AG04450 (cell line): ENCODE data around the gene DCAF7. TPM values are rescaled to one million over a fixed set of nuclear protein-coding genes. Genes with fewer than 3 reads are reported as not detected.

ENCODE experiments used
- CTCF ChIA-PET: fragments of 300-600, 350-600 bp; formaldehyde crosslinking; extraction: SDS; loops from one replicate; lab custom pipeline; 2022; ENCODE audit warnings: antibody characterized with exemption, inconsistent platforms; lab: Charles Lee
- POLR2A ChIA-PET: fragments of 350-600 bp; formaldehyde crosslinking; extraction: SDS; loops from one replicate; lab custom pipeline; 2021; ENCODE audit warnings: antibody characterized with exemption, inconsistent platforms; lab: Yijun Ruan, JAX
- DNase-seq: peaks from one replicate; pipeline ENCODE4 v3.0.0-alpha.2; 2011; ENCODE audit warnings: low read depth, low spot score
- H3K27ac ChIP-seq: one replicate; pipeline ENCODE4 v1.5.1; 2012; ENCODE audit warnings: low read depth, low read length, control low read depth
- H3K27me3 ChIP-seq: one replicate; pipeline ENCODE4 v1.6.0; 2012; ENCODE audit warnings: low read length; ENCODE audit not compliant: control insufficient read depth, insufficient read depth
- H3K4me3 ChIP-seq: 2 replicates; pipeline ENCODE4 v1.5.1; 2011; ENCODE audit warnings: mild to moderate bottlenecking, low read depth, low read length, control low read depth
- H3K9me3 ChIP-seq: 2 replicates; pipeline ENCODE4 v1.5.1; 2012; ENCODE audit warnings: low read length; ENCODE audit not compliant: control insufficient read depth, insufficient read depth
- polyA plus RNA-seq: library from polyadenylated mRNA; depleted of rRNA; stranded (reverse); fragments of >200 nt; gene quantifications from 2 replicates; pipeline ENCODE4 v1.2.3, GENCODE V29; 2011
- TF ChIP-seq, protein P1 (sequence below): IDR thresholded peaks from 2 replicates; pipeline ENCODE4 v1.5.1; 2011; ENCODE audit warnings: low read depth, low read length, control low read depth, inconsistent platforms

The DCAF7 gene
- polyA plus RNA-seq, 1 experiment = 50.4 TPM

- DNase-seq = no peak
- peaks cover 33% of the 10 kb centered on the region for H3K27me3 ChIP-seq
- TF ChIP-seq, protein P1, sequence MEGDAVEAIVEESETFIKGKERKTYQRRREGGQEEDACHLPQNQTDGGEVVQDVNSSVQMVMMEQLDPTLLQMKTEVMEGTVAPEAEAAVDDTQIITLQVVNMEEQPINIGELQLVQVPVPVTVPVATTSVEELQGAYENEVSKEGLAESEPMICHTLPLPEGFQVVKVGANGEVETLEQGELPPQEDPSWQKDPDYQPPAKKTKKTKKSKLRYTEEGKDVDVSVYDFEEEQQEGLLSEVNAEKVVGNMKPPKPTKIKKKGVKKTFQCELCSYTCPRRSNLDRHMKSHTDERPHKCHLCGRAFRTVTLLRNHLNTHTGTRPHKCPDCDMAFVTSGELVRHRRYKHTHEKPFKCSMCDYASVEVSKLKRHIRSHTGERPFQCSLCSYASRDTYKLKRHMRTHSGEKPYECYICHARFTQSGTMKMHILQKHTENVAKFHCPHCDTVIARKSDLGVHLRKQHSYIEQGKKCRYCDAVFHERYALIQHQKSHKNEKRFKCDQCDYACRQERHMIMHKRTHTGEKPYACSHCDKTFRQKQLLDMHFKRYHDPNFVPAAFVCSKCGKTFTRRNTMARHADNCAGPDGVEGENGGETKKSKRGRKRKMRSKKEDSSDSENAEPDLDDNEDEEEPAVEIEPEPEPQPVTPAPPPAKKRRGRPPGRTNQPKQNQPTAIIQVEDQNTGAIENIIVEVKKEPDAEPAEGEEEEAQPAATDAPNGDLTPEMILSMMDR = no peak
- no peak overlapping the region for H3K4me3 ChIP-seq
- ChIA-PET POLR2A (interaction anchor here (0.6 kb wide), 1 partner anchor 62 kb away, joined by 4 read pairs; no protein-coding TSS in a partner anchor), CTCF (no interaction called here)
- no peaks in the 10 kb centered on the region; the same call in 1 of the 2 replicates for H3K9me3 ChIP-seq
- no peak overlapping the region for H3K27ac ChIP-seq
Measured at GRCh38 chr17:63534078-63534570, 16.2 kb upstream of the DCAF7 start.

GRCh38 chr17:63534816-63535455 lies 15.3 kb upstream of the DCAF7 start:
- Histone ChIP-seq H3K27ac (no peak overlapping the region), H3K4me3 (no peak overlapping the region), H3K27me3 (peaks cover 40% of the 10 kb centered on the region), H3K9me3 (no peaks in the 10 kb centered on the region; the same call in 1 of the 2 replicates)
- TF ChIP-seq, protein P1 = no peak
- no peak for DNase-seq
- POLR2A ChIA-PET = interaction anchor here (0.6 kb wide), 1 partner anchor 62 kb away, joined by 4 read pairs; no protein-coding TSS in a partner anchor
- CTCF ChIA-PET = no interaction called here

- no peak for DNase-seq
- Histone ChIP-seq H3K4me3 (no peak overlapping the region), H3K27me3 (peaks cover 46% of the 10 kb centered on the region), H3K27ac (no peak overlapping the region), H3K9me3 (no peaks in the 10 kb centered on the region; the same call in 1 of the 2 replicates)
- ChIA-PET POLR2A (no interaction called here), CTCF (no interaction called here)
- TF ChIP-seq, protein P1 = no peak
Measured at GRCh38 chr17:63535640-63536039, 14.6 kb upstream of the DCAF7 start.

DNA sequence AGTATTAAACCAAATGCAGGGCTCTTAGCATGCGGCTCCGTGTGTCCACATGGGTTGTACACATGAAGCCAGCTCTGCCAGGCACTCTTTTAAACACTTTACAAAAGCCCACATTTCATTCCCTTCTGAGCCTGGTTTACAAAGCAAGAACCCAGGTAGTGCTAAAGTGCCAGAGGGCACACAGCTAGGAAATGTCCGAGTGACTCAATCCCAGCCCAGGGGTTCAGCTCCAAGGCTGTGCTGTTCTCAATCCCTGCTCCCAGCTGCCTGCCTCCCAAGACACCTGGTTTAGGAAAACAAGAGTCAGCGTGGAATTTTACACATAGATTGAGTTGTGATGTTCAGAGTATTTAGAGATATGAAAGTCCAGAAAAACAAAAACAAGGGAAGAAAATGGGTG lies 13.3 kb upstream of the DCAF7 start:
- Histone ChIP-seq H3K27me3 (peaks cover 43% of the 10 kb centered on the region), H3K27ac (no peak overlapping the region), H3K4me3 (no peak overlapping the region), H3K9me3 (no peaks in the 10 kb centered on the region; the same call in 1 of the 2 replicates)
- ChIA-PET CTCF (no interaction called here), POLR2A (interaction anchor here (0.7 kb wide), 1 partner anchor 101 kb away, joined by 9 read pairs; no protein-coding TSS in a partner anchor)
- no peak for DNase-seq
- TF ChIP-seq, protein P1 = no peak

DNA sequence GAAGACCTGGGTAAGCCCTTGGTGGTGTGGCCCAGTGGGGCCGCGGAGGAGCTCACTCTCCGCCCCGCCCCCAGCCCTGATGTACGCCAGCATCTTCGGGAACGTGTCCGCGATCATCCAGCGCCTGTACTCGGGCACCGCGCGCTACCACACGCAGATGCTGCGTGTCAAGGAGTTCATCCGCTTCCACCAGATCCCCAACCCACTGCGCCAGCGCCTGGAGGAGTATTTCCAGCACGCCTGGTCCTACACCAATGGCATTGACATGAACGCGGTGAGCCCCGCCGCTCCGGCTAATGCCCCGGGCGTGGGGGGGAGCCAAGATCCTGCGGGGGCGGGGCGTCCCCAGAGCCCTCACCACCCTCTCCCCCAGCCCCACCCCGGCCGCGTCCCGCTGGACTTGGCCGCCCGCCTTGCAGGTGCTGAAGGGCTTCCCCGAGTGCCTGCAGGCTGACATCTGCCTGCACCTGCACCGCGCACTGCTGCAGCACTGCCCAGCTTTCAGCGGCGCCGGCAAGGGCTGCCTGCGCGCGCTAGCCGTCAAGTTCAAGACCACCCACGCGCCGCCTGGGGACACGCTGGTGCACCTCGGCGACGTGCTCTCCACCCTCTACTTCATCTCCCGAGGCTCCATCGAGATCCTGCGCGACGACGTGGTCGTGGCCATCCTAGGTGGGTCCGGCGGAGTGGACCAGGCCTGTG lies 12.1 kb upstream of the DCAF7 start:
- Histone ChIP-seq H3K27ac (no peak overlapping the region), H3K9me3 (no peaks in the 10 kb centered on the region; the same call in 1 of the 2 replicates), H3K27me3 (peaks cover 43% of the 10 kb centered on the region), H3K4me3 (peak overlapping the region; percentile 7; the same call in 1 of the 2 replicates)
- DNase-seq = no peak
- ChIA-PET POLR2A (no interaction called here), CTCF (no interaction called here)
- TF ChIP-seq, protein P1 = no peak
